Inflammatory macrophage treated with lipopolysaccharide for 1 hour (primary cell): ENCODE results near the gene SERPINH1.

ENCODE experiments used
- DNase-seq, 2 donors: peaks; one replicate each; pipeline ENCODE4 v3.0.0-alpha.2; 2020 to 2022

The SERPINH1 gene

GRCh38 chr11:75533896-75534258 is 28.2 kb upstream of the SERPINH1 start:
- no peak for DNase-seq

- no peak for DNase-seq
Observed at GRCh38 chr11:75534259-75535069, 27.6 kb upstream of the SERPINH1 start.

- no peak for DNase-seq
Observed at GRCh38 chr11:75535071-75535470, 27.0 kb upstream of the SERPINH1 start.

- DNase-seq: peak; percentile 44 to 56
Observed at GRCh38 chr11:75536786-75537641, 25.0 kb upstream of the SERPINH1 start.

- no peak for DNase-seq
Observed at GRCh38 chr11:75537740-75538139, 24.3 kb upstream of the SERPINH1 start.

- DNase-seq: no peak
Observed at GRCh38 chr11:75538150-75538942, 23.7 kb upstream of the SERPINH1 start.

- DNase-seq: no peak
Observed at GRCh38 chr11:75539459-75540334, 22.4 kb upstream of the SERPINH1 start.

- no peak for DNase-seq
Observed at GRCh38 chr11:75541193-75542087, 20.6 kb upstream of the SERPINH1 start.

GRCh38 chr11:75542088-75542438 is 20.0 kb upstream of the SERPINH1 start:
- DNase-seq: no peak

GRCh38 chr11:75543806-75544205 is 18.2 kb upstream of the SERPINH1 start:
- DNase-seq: no peak

GRCh38 chr11:75547177-75547576 is 14.9 kb upstream of the SERPINH1 start:
- no peak for DNase-seq

GRCh38 chr11:75547617-75548058 is 14.4 kb upstream of the SERPINH1 start:
- peak in 1 of 2 donors; percentile 67 for DNase-seq

GRCh38 chr11:75548595-75549272 is 13.3 kb upstream of the SERPINH1 start:
- no peak for DNase-seq

- DNase-seq: no peak
Observed at GRCh38 chr11:75549370-75549958, 12.6 kb upstream of the SERPINH1 start.

GRCh38 chr11:75553182-75553581 is 8.9 kb upstream of the SERPINH1 start:
- no peak for DNase-seq

GRCh38 chr11:75553889-75554257 is 8.2 kb upstream of the SERPINH1 start:
- DNase-seq: no peak

GRCh38 chr11:75554258-75555022 is 7.6 kb upstream of the SERPINH1 start:
- no peak for DNase-seq

GRCh38 chr11:75555079-75555811 is 6.8 kb upstream of the SERPINH1 start:
- no peak for DNase-seq

- DNase-seq: no peak
Observed at GRCh38 chr11:75556275-75556674, 5.8 kb upstream of the SERPINH1 start.
